NCI-H2171 treated with DMSO at 0.1 percent for 48 hours (cell line): ENCODE measurements around the gene SLC38A2.

Source experiments
- DNase-seq: peaks from one replicate; lab custom pipeline; 2025; lab: John Stamatoyannopoulos, UW

The SLC38A2 gene

GRCh38 chr12:46374310-46374709, 1.7 kb upstream of the SLC38A2 start:
- no peak for DNase-seq

GRCh38 chr12:46373301-46374296, 1.0 kb upstream of the SLC38A2 start:
- DNase-seq, result no peak

- DNase-seq, result peak; percentile 69
Measured at GRCh38 chr12:46371718-46372543, 642 bp downstream of the SLC38A2 start.

- DNase-seq, result peak; percentile 82
Measured at GRCh38 chr12:46370792-46371717, 1.5 kb downstream of the SLC38A2 start.

- DNase-seq, result no peak
Measured at GRCh38 chr12:46370380-46370734, 2.2 kb downstream of the SLC38A2 start.

GRCh38 chr12:46369474-46370379, 2.8 kb downstream of the SLC38A2 start:
- no peak for DNase-seq

GRCh38 chr12:46369095-46369473, 3.5 kb downstream of the SLC38A2 start:
- no peak for DNase-seq

- no peak for DNase-seq
Measured at GRCh38 chr12:46368684-46369083, 3.9 kb downstream of the SLC38A2 start.

GRCh38 chr12:46368138-46368537, 4.4 kb downstream of the SLC38A2 start:
- no peak for DNase-seq

GRCh38 chr12:46367351-46368029, 5.1 kb downstream of the SLC38A2 start:
- no peak for DNase-seq

- no peak for DNase-seq
Measured at GRCh38 chr12:46366771-46367170, 5.8 kb downstream of the SLC38A2 start.

GRCh38 chr12:46365951-46366379, 6.6 kb downstream of the SLC38A2 start:
- no peak for DNase-seq

GRCh38 chr12:46364777-46365580, 7.6 kb downstream of the SLC38A2 start:
- no peak for DNase-seq

- no peak for DNase-seq
Measured at GRCh38 chr12:46364300-46364696, 8.3 kb downstream of the SLC38A2 start.

- no peak for DNase-seq
Measured at GRCh38 chr12:46363582-46364299, 8.8 kb downstream of the SLC38A2 start.

- no peak for DNase-seq
Measured at GRCh38 chr12:46362895-46363581, 9.5 kb downstream of the SLC38A2 start.

GRCh38 chr12:46361667-46362034, 10.9 kb downstream of the SLC38A2 start:
- DNase-seq, result no peak
